AG04450 (cell line): Measurements from ENCODE around the gene AQP12B. TPM values are rescaled to one million over a fixed set of nuclear protein-coding genes. Genes with fewer than 3 reads are reported as not detected.
"Not testable (repeated sequence)": the region's sequence is repeated elsewhere in the genome, so short reads cannot be mapped to it uniquely, and the experiment has no call there.

Source experiments
- CTCF ChIA-PET: fragments of 300-600, 350-600 bp; formaldehyde crosslinking; extraction: SDS; loops from one replicate; lab custom pipeline; 2022; ENCODE audit warnings: antibody characterized with exemption, inconsistent platforms; lab: Charles Lee
- POLR2A ChIA-PET: fragments of 350-600 bp; formaldehyde crosslinking; extraction: SDS; loops from one replicate; lab custom pipeline; 2021; ENCODE audit warnings: antibody characterized with exemption, inconsistent platforms; lab: Yijun Ruan, JAX
- DNase-seq: peaks from one replicate; pipeline ENCODE4 v3.0.0-alpha.2; 2011; ENCODE audit warnings: low read depth, low spot score
- H3K27ac ChIP-seq: one replicate; pipeline ENCODE4 v1.5.1; 2012; ENCODE audit warnings: low read depth, low read length, control low read depth
- H3K27me3 ChIP-seq: one replicate; pipeline ENCODE4 v1.6.0; 2012; ENCODE audit warnings: low read length; ENCODE audit not compliant: control insufficient read depth, insufficient read depth
- H3K4me3 ChIP-seq: 2 replicates; pipeline ENCODE4 v1.5.1; 2011; ENCODE audit warnings: mild to moderate bottlenecking, low read depth, low read length, control low read depth
- H3K9me3 ChIP-seq: 2 replicates; pipeline ENCODE4 v1.5.1; 2012; ENCODE audit warnings: low read length; ENCODE audit not compliant: control insufficient read depth, insufficient read depth
- polyA plus RNA-seq: library from polyadenylated mRNA; depleted of rRNA; stranded (reverse); fragments of >200 nt; gene quantifications from 2 replicates; pipeline ENCODE4 v1.2.3, GENCODE V29; 2011
- TF ChIP-seq, protein P1 (sequence below): IDR thresholded peaks from 2 replicates; pipeline ENCODE4 v1.5.1; 2011; ENCODE audit warnings: low read depth, low read length, control low read depth, inconsistent platforms

AQP12B gene
- polyA plus RNA-seq, 1 experiment = not detected

GRCh38 chr2:240688553-240688919 is 5.9 kb upstream of the AQP12B start:
- DNase-seq = no peak
- Histone ChIP-seq H3K27me3 (peaks cover 17% of the 10 kb centered on the region), H3K9me3 (no peaks in the 10 kb centered on the region), H3K27ac (no peak overlapping the region), H3K4me3 (no peak overlapping the region)
- TF ChIP-seq, protein P1, sequence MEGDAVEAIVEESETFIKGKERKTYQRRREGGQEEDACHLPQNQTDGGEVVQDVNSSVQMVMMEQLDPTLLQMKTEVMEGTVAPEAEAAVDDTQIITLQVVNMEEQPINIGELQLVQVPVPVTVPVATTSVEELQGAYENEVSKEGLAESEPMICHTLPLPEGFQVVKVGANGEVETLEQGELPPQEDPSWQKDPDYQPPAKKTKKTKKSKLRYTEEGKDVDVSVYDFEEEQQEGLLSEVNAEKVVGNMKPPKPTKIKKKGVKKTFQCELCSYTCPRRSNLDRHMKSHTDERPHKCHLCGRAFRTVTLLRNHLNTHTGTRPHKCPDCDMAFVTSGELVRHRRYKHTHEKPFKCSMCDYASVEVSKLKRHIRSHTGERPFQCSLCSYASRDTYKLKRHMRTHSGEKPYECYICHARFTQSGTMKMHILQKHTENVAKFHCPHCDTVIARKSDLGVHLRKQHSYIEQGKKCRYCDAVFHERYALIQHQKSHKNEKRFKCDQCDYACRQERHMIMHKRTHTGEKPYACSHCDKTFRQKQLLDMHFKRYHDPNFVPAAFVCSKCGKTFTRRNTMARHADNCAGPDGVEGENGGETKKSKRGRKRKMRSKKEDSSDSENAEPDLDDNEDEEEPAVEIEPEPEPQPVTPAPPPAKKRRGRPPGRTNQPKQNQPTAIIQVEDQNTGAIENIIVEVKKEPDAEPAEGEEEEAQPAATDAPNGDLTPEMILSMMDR = no peak
- ChIA-PET POLR2A (no interaction called here), CTCF (no interaction called here)

- no peak overlapping the region for H3K27ac ChIP-seq
- peaks cover 17% of the 10 kb centered on the region for H3K27me3 ChIP-seq
- TF ChIP-seq, protein P1 = no peak
- ChIA-PET CTCF (no interaction called here), POLR2A (no interaction called here)
- no peaks in the 10 kb centered on the region for H3K9me3 ChIP-seq
- DNase-seq = no peak
- H3K4me3 ChIP-seq = no peak overlapping the region
Measured at GRCh38 chr2:240687741-240688552, 5.3 kb upstream of the AQP12B start.

GRCh38 chr2:240687045-240687740 is 4.5 kb upstream of the AQP12B start:
- DNase-seq = no peak
- Histone ChIP-seq H3K27me3 (peaks cover 17% of the 10 kb centered on the region), H3K9me3 (no peaks in the 10 kb centered on the region), H3K4me3 (no peak overlapping the region), H3K27ac (no peak overlapping the region)
- POLR2A ChIA-PET = no interaction called here
- CTCF ChIA-PET = no interaction called here
- TF ChIP-seq, protein P1 = no peak

- no peaks in the 10 kb centered on the region for H3K9me3 ChIP-seq
- ChIA-PET POLR2A (no interaction called here), CTCF (no interaction called here)
- H3K4me3 ChIP-seq = no peak overlapping the region
- H3K27me3 ChIP-seq = peaks cover 17% of the 10 kb centered on the region
- H3K27ac ChIP-seq = no peak overlapping the region
- no peak for DNase-seq
- TF ChIP-seq, protein P1 = no peak
Measured at GRCh38 chr2:240686460-240686859, 3.8 kb upstream of the AQP12B start.

GRCh38 chr2:240685771-240686371 is 3.2 kb upstream of the AQP12B start:
- Histone ChIP-seq H3K27ac (no peak overlapping the region), H3K9me3 (no peaks in the 10 kb centered on the region), H3K27me3 (peaks cover 17% of the 10 kb centered on the region), H3K4me3 (no peak overlapping the region)
- TF ChIP-seq, protein P1 = no peak
- POLR2A ChIA-PET = no interaction called here
- CTCF ChIA-PET = no interaction called here
- no peak for DNase-seq

DNA sequence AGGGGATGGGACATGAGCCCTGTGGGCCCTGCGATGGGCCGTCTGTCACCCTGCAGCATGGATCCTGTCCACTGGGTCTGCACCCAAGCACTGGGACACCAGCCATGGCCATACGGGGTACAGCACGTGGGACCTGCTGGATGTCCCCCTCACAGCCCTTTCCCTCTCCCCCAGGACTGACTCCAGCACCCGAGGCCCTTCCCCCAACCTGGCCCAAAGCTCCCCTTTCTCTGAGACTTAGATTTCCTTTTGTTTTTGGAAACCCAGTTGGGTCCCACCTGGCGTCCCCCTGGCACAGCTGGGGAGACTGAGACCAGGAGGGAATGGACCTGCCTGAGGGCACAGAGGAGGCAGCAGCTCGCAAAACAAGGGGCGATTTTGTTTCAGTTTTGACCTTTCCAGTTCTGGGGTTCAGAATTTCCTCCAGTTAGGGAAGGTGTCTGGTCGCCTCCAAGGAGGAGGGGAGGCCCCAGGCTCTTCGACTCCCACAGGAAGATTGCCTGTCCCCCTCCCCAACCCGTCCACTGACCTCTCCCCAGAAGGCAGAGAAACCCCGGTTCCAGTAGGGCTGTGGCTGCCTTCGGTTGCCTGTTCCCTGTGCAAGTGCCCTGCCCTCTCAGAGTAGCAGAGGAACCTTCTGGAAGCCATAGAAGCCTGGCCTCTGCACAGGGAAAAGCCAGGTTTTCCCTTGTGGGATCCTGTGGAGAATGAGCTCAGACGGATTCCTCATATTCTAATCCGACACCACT is 1.5 kb upstream of the AQP12B start:
- H3K9me3 ChIP-seq, CTCF ChIA-PET, DNase-seq, H3K27ac ChIP-seq, H3K4me3 ChIP-seq, POLR2A ChIA-PET: not testable (repeated sequence)
- peaks cover 17% of the 10 kb centered on the region for H3K27me3 ChIP-seq
